IPS-15b (cell line): ENCODE results near the gene BAIAP2L2.
A peak's percentile ranks its signal among the peaks of the same experiment; 100 is the strongest.

Experiments used
- H3K27me3 ChIP-seq: one replicate; pipeline ENCODE4 v1.6.1; 2013; ENCODE audit warnings: low read length; ENCODE audit not compliant: control insufficient read depth, insufficient read depth
- H3K36me3 ChIP-seq: one replicate; pipeline ENCODE4 v1.6.1; 2013; ENCODE audit warnings: low read length; ENCODE audit not compliant: control insufficient read depth, insufficient read depth
- H3K4me1 ChIP-seq: one replicate; pipeline ENCODE4 v1.6.1; 2013; ENCODE audit warnings: mild to moderate bottlenecking, low read length; ENCODE audit not compliant: control insufficient read depth, insufficient read depth
- H3K4me3 ChIP-seq: one replicate; pipeline ENCODE4 v1.5.1; 2013; ENCODE audit warnings: low read depth, low read length
- H3K9ac ChIP-seq: one replicate; pipeline ENCODE4 v1.6.1; 2013; ENCODE audit warnings: low read depth, mild to moderate bottlenecking, low read length
- H3K9me3 ChIP-seq: one replicate; pipeline ENCODE4 v1.6.1; 2013; ENCODE audit warnings: mild to moderate bottlenecking, low read length; ENCODE audit not compliant: control insufficient read depth, insufficient read depth

The BAIAP2L2 gene

DNA sequence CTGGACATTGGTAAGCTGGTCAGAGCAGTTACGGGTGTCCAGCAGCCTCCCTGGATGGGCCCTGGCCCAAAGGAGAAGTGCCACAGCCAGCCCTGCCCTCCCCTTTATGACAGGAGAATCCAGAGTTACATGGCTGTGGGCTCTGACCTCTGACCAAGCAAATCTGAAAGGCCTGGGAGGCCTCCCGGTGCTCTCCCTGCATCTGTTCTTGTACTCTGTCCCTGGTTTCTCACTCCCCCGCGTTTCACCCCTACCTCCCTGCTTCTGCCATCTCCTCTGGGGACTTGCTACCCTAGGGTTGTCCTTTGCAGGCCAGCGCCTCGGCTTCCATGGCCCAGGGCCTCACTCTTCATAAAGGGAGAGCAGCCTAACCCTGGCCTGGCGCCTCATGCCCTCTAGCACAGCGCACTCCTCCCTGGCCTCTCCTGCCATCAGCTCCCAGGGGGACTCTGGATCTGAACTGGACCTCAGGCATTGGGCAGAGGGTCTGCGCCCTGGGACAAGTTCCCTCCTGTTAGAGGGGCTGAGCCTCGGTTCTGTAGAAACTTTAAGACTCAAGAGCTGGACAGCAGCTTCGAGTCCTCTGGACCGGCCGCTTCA is 42.6 kb downstream of the BAIAP2L2 start:
- Histone ChIP-seq H3K9ac (no peak overlapping the region), H3K4me3 (no peak overlapping the region), H3K9me3 (no peaks in the 10 kb centered on the region), H3K27me3 (no peaks in the 10 kb centered on the region), H3K4me1 (no peaks in the 10 kb centered on the region), H3K36me3 (peaks cover 48% of the 10 kb centered on the region)

DNA sequence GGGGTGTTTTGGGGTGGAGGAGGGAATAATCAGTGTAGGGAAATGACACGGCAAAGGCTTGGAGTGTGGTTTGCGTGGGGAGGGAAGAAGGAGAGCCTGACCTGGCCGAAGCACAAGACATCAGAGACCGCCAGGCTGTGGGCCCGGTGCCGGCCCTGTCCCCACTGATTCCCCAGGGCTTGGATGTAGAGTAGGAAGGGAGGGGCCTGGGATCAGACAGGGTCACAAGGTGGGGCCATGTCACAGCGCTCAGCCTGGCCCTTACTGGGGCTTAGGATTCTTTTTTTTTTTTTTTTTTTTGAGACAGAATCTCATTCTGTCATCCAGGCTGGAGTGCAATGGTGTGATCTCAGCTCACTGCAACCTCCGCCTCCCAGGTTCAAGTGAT is 43.5 kb downstream of the BAIAP2L2 start:
- H3K4me1 ChIP-seq: no peaks in the 10 kb centered on the region
- H3K9me3 ChIP-seq: no peaks in the 10 kb centered on the region
- no peak overlapping the region for H3K4me3 ChIP-seq
- no peak overlapping the region for H3K9ac ChIP-seq
- no peaks in the 10 kb centered on the region for H3K27me3 ChIP-seq
- peaks cover 40% of the 10 kb centered on the region for H3K36me3 ChIP-seq

DNA sequence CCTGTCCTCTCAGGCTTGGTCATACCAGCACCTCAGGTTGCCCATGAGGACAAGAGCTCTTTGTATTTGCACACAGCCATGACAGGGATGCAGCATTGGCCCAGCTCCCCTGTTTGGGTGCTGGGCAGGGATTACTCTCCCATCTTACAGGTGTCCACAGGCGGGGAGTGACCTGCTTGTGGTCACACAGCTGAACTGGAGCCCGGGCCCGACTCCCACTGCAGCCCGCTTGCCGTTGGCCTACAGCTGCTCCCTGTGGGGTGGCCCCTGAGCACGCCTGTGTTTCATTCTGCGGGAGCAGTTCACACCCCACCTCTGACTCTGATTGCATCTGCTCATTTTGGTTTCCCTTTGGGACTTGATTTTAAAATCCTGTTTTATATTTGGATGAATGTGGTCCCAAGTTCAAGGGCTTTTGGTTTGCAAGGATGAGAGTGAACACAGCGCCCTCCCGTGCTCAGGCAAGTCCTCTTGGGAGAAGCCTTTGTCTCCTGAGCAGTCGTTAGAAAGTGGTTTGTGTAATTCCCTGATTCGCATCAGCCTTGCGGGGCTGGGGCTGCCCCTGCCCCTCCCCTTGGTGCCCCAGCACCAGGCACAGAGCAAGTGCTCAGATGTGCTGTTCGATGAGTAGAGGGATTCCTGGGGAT is 44.0 kb downstream of the BAIAP2L2 start:
- H3K9ac ChIP-seq: no peak overlapping the region
- peaks cover 35% of the 10 kb centered on the region for H3K36me3 ChIP-seq
- H3K9me3 ChIP-seq: no peaks in the 10 kb centered on the region
- H3K4me3 ChIP-seq: no peak overlapping the region
- H3K27me3 ChIP-seq: no peaks in the 10 kb centered on the region
- no peaks in the 10 kb centered on the region for H3K4me1 ChIP-seq

DNA sequence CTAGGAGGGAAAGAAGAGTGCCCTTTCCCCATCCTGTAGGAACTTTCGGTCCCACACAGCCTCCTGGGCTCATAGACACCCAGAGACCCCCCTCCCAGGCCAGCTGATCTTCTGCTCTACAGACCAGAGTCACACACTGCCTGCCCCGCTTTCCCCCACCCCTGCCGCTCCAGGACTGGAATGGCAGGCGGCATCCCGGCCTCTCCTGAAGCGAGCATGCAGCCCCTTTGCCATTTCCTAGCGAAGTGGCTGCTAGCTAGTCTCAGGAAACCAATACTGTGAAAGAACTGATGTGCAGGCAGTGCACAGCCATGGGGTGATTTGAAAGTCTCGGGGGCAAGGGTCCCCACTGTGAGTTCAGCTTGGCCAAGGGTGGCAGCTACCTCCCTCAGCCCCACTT is 44.9 kb downstream of the BAIAP2L2 start:
- H3K4me3 ChIP-seq: no peak overlapping the region
- no peaks in the 10 kb centered on the region for H3K27me3 ChIP-seq
- no peaks in the 10 kb centered on the region for H3K4me1 ChIP-seq
- H3K9me3 ChIP-seq: no peaks in the 10 kb centered on the region
- peaks cover 39% of the 10 kb centered on the region for H3K36me3 ChIP-seq
- H3K9ac ChIP-seq: no peak overlapping the region

DNA sequence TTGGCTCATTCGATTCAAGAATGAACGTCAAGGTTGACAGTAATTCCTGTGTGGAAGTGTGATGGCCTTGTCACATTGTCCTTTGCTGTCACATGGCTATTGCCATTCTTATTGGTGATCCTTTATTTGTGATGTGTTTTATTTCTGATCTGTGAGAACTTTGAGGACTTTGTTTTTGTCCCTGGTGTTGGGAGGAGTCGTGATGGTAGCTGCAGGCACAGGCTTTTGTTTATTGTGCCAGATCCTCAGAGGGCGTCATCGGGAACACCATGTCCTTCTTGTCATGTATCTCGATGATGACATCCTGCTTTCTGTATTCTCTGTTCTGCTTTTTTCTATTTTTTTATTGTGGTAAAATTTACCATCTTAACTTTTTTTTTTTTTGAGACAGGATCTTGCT is 47.7 kb downstream of the BAIAP2L2 start:
- Histone ChIP-seq H3K4me3 (no peak overlapping the region), H3K9ac (no peak overlapping the region), H3K4me1 (no peaks in the 10 kb centered on the region), H3K9me3 (no peaks in the 10 kb centered on the region), H3K36me3 (peaks cover 42% of the 10 kb centered on the region), H3K27me3 (no peaks in the 10 kb centered on the region)

DNA sequence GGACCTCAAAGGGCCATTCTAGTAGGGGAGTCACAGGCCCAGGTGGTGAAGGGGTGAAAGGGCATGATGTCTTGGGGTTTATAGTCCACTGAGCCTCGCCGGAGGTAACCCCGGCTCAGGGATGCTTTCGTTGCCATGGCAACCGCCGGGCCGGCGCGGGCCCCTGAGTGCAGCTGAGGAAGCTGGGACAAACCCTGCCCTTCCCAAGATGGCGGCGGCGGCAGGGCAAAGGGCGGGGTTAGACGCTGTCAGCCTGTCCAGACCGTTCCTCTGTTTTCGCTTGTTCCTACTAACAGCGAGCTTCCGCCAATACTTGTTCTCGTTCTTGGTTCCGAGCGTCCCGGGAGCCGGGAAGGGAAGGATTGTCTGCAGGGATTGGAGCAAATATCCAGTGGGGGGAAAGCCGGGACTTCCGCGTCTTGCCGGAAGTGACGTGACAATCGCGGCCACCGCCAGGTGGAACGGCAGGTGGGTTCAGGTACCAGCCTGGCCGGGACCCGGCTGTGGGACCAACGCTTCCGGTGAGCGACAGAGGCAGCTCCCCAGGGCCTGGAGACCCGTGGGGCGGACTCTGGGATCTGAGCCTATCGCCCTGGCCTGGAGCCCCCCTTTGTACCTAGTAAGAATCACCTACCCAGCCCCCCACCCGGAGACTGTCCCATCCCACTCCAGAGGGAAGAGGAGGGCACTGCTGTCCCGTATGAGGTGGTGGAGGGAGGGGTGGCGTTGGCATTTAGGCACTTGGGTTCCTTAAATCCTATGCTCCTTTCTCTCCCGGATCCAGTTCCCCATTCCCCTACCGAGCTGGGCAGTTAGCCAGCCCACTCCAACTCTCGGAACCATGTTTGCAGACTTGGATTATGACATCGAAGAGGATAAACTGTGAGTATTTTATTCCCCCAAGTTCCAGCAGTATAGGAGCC is 53.3 kb downstream of the BAIAP2L2 start, which contains the start of gene PICK1:
Gene PICK1 (plus strand): TSS at position 436 of the 923 bp plus-strand sequence. CDS start 406 bp downstream, at position 842.
- Histone ChIP-seq H3K9ac (peak within 1 kb of the TSS; percentile 94), H3K27me3 (no peaks in the 10 kb centered on the region), H3K4me3 (peak within 1 kb of the TSS; percentile 86), H3K36me3 (peaks cover 18% of the 10 kb centered on the region), H3K4me1 (no peaks in the 10 kb centered on the region), H3K9me3 (no peaks in the 10 kb centered on the region)

GRCh38 chr22:38051900-38052862 is 58.3 kb downstream of the BAIAP2L2 start:
- H3K9ac ChIP-seq: no peak overlapping the region

DNA sequence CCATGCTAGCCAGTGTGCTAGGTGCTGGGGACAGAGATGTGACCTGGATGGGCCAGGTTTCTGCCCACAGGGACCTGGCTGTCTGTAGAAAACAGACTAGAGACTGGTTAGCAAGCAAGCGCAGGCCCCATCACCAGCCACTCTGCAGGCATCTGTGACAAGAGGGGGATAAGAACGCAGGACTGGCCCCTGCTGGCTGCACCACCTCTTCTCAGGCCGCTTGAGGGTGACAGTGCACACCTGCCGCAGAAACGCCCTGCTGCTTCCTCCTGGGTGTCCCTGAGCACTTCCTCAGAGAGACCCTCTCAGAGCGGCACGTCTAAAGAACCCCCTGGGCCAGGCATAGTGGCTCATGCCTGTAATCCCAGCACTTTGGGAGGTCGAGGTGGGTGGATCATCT is 59.2 kb downstream of the BAIAP2L2 start:
- Histone ChIP-seq H3K9ac (no peak overlapping the region), H3K4me1 (no peaks in the 10 kb centered on the region), H3K36me3 (no peaks in the 10 kb centered on the region), H3K9me3 (no peaks in the 10 kb centered on the region), H3K4me3 (no peak overlapping the region), H3K27me3 (no peaks in the 10 kb centered on the region)

More at GRCh38 chr22:38051900-38052862, 58.3 kb downstream of the BAIAP2L2 start:
- H3K4me1 ChIP-seq: no peaks in the 10 kb centered on the region
- H3K27me3 ChIP-seq: no peaks in the 10 kb centered on the region
- H3K9me3 ChIP-seq: no peaks in the 10 kb centered on the region
- no peaks in the 10 kb centered on the region for H3K36me3 ChIP-seq
- no peak overlapping the region for H3K4me3 ChIP-seq

DNA sequence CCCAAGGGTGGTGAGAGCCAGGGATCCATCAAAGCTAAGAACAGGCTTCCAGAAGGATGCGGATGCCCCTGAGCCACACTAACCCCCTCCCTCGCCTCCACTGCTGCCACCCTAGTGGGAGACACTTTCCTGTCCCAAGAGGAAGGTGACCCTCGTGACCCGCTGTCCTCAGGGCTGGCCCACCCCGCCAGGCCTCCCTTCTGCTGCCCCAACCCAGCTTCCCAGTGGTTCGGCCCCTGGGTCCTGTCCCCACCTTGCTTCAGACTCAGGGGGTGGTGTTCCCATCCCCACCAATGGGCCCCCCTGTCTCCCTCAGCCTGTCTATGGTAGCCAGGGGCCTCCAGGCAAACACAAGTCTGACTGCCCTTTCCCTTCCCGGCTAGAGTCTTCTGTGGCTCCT is 59.8 kb downstream of the BAIAP2L2 start:
- Histone ChIP-seq H3K36me3 (no peaks in the 10 kb centered on the region), H3K4me3 (no peak overlapping the region), H3K9ac (no peak overlapping the region), H3K27me3 (no peaks in the 10 kb centered on the region), H3K9me3 (no peaks in the 10 kb centered on the region), H3K4me1 (no peaks in the 10 kb centered on the region)

DNA sequence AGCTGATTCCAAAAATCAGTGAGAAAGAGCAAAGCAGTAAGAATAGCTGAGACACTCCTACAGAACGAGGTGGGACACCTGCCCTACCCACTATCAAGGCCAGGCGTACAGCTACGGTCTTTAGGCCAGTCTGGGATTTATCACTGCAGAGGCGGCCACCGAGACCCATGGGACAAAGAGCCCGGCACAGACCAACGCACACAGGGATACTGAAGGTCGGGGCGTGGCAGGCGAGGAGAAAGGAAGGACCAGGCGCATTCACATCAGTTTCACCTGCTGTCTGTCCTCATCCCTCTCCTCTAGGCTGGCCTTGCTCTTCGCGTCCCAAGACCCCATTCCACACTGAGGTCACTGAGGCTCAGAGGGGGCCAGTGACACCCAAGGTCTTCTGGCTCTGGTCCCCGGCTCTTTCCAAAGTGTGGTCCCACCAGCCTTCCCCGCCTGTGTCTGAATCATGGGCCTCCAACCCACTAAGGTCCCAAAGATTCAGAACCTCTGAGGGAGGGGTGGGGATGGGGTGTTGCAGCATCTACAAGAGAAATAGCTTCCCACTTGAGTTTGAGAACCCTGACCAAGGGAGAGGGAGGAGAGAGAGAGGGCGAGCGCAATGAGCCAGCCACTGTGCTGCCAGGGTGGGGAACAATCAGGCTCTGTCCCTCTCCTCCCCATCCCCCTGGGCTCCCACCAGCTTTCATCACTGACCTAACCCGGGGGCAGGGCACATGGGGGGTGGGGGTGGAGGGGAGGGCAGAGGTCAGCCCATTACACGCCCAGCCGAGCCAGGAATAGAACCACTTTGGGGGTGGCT is 60.5 kb downstream of the BAIAP2L2 start:
- no peaks in the 10 kb centered on the region for H3K9me3 ChIP-seq
- no peak overlapping the region for H3K4me3 ChIP-seq
- H3K27me3 ChIP-seq: no peaks in the 10 kb centered on the region
- H3K9ac ChIP-seq: no peak overlapping the region
- no peaks in the 10 kb centered on the region for H3K36me3 ChIP-seq
- no peaks in the 10 kb centered on the region for H3K4me1 ChIP-seq
